B cell (primary cell): ENCODE measurements around the gene EPAS1.

Experiments used
- CTCF ChIP-seq: fragments of 200-600 bp; IDR thresholded peaks from one replicate; pipeline ENCODE4 v1.8.0; 2022; ENCODE audit warnings: antibody characterized with exemption, mild to moderate bottlenecking
- EZH2 ChIP-seq: IDR thresholded peaks from 2 replicates; pipeline ENCODE4 v1.6.1; 2012; ENCODE audit warnings: borderline replicate concordance, low read depth, mild to moderate bottlenecking, moderate library complexity, low read length; ENCODE audit not compliant: insufficient read depth, poor library complexity, severe bottlenecking

- TF ChIP-seq CTCF (no peak), EZH2 (no peak)
Measured at GRCh38 chr2:46353509-46353908, 56.3 kb downstream of the EPAS1 start.
